HG03095 (cell line): ENCODE results near the gene SMC5.
"Not testable (repeated sequence)": the region's sequence is repeated elsewhere in the genome, so short reads cannot be mapped to it uniquely, and the experiment has no call there.

Experiments
- ATAC-seq: cut with Tn5 transposase; IDR thresholded peaks from one replicate; pipeline ENCODE4 v1.9.1; 2021; ENCODE audit warnings: moderate library complexity; ENCODE audit not compliant: unreplicated experiment

Gene SMC5

DNA sequence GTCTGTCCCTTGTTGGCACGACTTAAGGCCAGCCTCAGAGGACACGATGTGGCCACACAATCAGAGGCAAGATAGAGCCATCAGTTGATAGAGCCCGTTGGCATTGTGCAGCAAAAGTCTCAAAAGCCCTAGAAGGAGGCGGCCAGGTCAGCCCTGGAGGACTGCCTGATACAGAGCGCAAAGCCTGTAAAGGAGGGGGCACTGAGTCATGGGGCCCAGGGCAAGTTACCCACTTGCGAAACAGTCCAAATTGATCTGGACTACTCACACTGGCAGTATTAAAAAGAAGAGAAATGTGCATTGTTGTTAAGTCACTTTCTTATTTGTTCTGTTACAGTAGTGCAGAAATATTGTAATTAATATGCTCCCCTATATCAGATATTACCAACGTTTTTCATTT is 104.2 kb downstream of the SMC5 start:
- no peak for ATAC-seq

DNA sequence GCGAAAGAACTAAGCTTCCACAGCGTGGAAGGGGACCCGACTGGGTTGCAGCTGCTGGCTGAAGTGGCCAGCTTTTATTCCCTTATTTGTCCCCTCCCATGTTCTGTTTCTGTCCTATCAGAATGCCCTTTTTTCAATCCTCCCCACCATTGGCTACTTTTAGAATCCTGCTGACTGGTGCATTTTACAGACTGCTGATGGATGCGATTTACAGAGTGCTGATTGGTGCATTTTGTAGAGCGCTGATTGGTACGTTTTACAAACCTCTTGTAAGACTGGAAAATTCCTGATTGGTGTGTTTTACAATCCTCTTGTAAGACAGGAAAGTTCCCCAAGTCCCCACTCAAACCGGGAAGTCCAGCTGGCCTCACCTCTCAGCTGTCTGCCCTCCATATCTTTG is 105.0 kb downstream of the SMC5 start:
- no peak for ATAC-seq

DNA sequence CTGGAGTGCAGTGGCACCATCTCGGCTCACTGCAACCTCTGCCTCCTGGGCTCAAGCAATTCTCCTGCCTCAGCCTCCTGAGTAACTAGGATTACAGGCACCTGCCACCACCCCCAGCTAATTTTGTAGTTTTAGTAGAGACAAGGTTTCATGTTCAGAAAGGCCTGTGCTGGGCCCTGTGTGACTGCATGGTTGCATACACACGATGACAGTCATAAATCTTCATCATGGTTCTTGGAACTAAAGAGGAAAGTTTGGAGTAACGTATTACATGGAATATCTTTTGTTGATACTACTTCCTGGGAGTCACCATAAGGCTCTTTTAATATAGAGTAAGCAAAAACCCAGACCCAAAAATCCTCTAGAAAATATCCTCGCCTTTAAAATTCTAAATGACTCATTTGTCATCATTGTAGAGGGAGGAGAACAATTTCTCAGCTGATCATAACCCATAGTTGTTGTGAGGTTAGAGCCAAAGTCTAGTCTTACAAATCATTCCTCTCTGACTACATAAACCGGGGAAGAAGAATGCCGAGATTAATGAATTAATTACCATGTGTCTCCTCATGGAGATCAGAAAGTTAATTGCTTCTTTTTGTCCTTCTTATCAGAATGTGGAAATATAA is 108.6 kb downstream of the SMC5 start:
- ATAC-seq: no peak

- no peak for ATAC-seq
Measured at GRCh38 chr9:70374962-70375618, 116.3 kb downstream of the SMC5 start.

DNA sequence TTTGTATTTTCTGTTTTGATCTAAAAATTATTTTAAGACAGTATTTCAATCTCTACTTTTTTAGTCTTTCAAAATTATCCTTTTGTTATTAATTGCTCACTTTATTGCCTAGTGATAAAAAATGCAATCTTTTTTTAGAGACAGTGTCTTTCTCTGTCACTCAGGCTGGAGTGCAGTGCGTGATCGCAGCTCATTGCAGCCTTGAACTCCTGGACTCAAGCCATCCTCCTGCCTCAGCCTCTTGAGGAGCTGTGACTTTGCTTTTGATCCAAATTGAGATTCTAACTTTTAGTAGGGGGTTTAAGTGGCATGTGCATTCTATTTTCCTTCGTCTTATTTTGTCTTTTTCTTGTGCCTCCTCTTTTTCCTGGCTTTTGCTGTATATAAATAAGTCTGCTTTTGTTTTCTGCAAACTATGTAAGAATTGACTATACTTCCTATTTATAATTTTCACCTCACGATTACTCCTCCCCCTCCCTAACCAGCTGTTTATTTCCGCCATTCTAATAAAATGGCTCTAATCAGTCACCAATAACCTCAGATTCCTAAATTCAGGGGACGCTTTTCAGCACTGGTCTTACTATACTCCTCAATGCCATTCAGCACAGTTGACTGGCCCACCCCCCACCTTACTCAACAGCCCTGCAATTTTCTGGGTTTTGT is 123.4 kb downstream of the SMC5 start:
- no peak for ATAC-seq

GRCh38 chr9:70382709-70383605 is 124.2 kb downstream of the SMC5 start:
- ATAC-seq: no peak

- no peak for ATAC-seq
Measured at GRCh38 chr9:70385426-70385825, 126.6 kb downstream of the SMC5 start.

- ATAC-seq: no peak
Measured at GRCh38 chr9:70387663-70388062, 128.9 kb downstream of the SMC5 start.

- no peak for ATAC-seq
Measured at GRCh38 chr9:70389188-70389587, 130.4 kb downstream of the SMC5 start.

GRCh38 chr9:70389621-70390266 is 131.0 kb downstream of the SMC5 start:
- no peak for ATAC-seq

DNA sequence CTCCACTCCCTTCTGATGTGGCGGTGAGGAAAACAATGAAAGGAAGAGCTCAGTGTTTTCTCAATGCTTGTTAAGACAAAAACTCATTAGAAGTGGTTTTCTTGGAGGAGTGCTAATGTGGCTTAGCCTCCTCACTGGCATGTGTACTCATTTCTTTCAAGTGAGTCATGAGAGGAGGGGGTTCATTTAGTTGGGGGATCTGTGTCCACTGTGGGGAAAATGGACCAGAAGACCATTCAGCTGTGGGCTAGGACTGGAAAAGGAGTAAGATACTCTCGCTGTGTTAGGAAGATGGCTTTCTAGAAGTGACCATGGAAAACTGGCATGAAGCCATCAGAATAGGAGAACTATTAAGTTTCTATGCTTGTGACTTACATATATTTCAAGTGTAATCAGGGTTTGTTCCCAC is 132.2 kb downstream of the SMC5 start:
- no peak for ATAC-seq

DNA sequence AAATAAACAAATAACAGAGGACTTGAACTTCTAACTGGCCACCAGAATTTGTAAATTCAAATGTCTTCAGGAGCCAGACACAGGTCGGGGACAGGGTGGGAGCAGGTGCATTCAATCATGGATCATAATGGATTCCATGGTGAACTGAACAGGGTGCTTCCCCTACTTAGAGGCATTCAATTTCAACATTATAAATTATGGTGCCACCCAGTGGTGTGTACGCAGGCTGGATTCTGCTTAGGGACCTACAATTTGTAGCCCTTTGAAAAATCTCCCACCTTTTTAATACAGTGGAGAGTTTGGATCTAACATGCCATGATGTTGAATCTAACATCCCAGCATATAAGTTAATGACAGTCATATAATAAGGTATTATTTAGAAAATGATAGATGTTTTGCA is 133.4 kb downstream of the SMC5 start:
- ATAC-seq: no peak

DNA sequence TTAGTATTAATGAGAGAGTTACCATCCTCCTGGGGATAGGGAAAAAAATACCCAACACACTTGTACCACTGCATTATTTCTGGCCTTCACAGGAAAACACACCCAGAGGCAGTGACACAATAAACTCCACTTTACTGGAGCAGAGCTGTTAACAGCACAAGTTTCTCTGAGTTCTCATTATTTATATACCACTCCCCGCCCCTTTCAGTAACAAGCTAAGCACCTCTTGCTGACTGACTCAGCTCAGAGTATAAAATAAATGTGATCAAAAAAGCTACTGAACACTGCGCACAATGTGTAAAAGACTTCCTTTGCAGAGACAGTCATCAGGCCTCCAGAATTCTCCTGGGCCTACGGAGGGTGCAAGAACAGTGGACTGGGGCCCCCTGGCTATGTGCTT is 134.1 kb downstream of the SMC5 start:
- no peak for ATAC-seq

- no peak for ATAC-seq
Measured at GRCh38 chr9:70395652-70396051, 136.9 kb downstream of the SMC5 start.

- ATAC-seq: peak; percentile 99
Measured at GRCh38 chr9:70398145-70398556, 139.4 kb downstream of the SMC5 start.

DNA sequence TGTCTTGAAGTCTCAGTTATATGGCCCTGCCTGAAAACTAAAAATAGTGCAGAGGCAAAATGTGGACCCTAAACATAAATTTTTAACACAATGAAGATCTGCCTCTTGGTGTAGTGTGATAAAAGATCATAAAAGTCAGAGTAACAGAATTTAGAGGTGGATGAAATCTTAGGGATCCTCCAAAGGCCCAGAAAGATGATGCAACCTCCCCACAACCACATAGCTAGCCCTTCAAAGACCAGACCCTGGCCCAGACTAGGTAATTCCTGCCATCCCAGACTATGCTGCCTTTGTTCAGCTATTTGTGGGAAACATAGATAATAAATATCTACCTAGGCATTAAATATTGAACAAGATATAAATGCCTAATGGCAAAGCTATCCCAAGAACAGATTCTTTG is 140.4 kb downstream of the SMC5 start:
- no peak for ATAC-seq

DNA sequence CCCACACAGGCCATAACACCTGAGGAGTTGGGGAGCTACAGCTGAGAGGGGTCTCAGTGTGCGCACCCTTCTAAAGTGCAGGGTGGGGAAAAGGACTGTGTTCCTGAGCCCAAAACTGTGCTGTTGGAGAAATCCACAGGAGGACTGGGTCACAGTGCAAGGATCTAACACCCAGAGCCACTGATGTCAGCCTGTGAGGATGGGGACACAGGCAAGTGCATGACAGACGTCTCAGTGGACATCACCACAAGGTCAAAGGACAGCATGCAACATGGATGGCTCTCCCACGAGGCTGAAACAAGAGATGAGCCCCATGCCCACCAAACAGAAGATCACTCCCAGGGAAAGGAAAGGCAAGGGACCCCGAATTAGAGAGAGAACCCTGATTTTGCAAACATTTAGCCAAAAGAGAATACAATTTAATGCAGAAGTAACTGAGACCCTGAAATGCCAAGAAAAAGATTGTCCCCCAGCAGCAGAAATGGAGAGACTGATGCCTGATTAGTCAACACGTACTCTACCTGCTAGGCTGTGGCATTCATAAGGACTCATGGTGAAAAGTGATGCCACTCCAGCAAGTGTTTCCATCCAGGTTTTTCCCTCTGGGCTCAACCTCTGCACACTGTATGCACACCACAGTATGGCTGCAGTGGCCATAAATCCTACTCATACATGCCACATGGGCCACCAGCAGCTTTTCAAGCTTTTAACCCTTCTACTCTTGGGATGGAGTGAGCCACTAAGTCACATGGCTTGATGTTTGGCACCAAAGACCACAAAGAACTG is 141.5 kb downstream of the SMC5 start:
- no peak for ATAC-seq

- not testable (repeated sequence) for ATAC-seq
Measured at GRCh38 chr9:70401241-70401640, 142.5 kb downstream of the SMC5 start.

DNA sequence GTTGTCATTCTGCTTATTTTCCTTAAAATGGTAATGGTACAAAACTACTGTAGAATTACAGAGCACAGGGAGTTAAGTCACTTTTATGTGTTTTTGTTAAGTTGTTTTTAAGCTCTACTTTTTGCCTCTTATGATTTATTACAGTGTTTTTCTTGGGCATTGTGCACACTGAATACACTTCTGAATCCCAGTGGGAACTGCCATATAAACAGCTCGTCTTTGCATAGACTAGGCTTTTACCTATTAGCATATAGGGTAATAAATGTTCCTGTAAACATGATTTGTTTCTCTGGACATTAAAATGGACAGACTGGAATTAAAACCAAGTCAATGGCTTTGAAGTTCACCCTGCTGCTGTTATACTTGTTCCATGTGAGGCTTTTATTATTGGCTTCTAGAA is 143.4 kb downstream of the SMC5 start:
- ATAC-seq: no peak

GRCh38 chr9:70403166-70403565 is 144.4 kb downstream of the SMC5 start:
- no peak for ATAC-seq
